Measurements from ENCODE around the gene ING1. TPM values are rescaled to one million over a fixed set of nuclear protein-coding genes. Genes with fewer than 3 reads are reported as not detected.
"Not testable (repeated sequence)": the region's sequence is repeated elsewhere in the genome, so short reads cannot be mapped to it uniquely, and the experiment has no call there.

The ING1 gene
- total and polyA plus RNA-seq, 2 donors: 15.8 to 19.6 TPM

- H3K4me3 ChIP-seq (ENCODE audit: low read length in 2 of 2): no peak overlapping the region
- no peak for DNase-seq (ENCODE audit: low read depth in 6 of 9, low spot score in 9 of 9)
- 91% methylated on average over 5 of the region's 5 CpGs for WGBS
- no peaks in the 10 kb centered on the region for H3K27me3 ChIP-seq (ENCODE audit: control insufficient read depth in 2 of 2, insufficient read depth in 1 of 2, low read length in 1 of 2)
- no peak overlapping the region for H3K27ac ChIP-seq (ENCODE audit: low read depth in 1 of 2, low read length in 1 of 2)
- peaks cover 18 to 20% of the 10 kb centered on the region in 2 donors for H3K36me3 ChIP-seq (ENCODE audit: control insufficient read depth in 2 of 2, insufficient read depth in 2 of 2, low read length in 1 of 2)
- no peaks in the 10 kb centered on the region for H3K9me3 ChIP-seq (ENCODE audit: control insufficient read depth in 2 of 2, insufficient read depth in 1 of 2, low read length in 1 of 2)
- no peaks in the 10 kb centered on the region for H3K4me1 ChIP-seq (ENCODE audit: control insufficient read depth in 2 of 2, insufficient read depth in 2 of 2, low read length in 2 of 2)
Observed at GRCh38 chr13:110722971-110723370, 9.5 kb downstream of the ING1 start.

- H3K36me3 ChIP-seq (ENCODE audit: control insufficient read depth in 2 of 2, insufficient read depth in 2 of 2, low read length in 1 of 2): peaks cover 18 to 20% of the 10 kb centered on the region in 2 donors
- 96% methylated on average over 8 of the region's 8 CpGs for WGBS
- H3K27me3 ChIP-seq (ENCODE audit: control insufficient read depth in 2 of 2, insufficient read depth in 1 of 2, low read length in 1 of 2): no peaks in the 10 kb centered on the region
- no peaks in the 10 kb centered on the region for H3K9me3 ChIP-seq (ENCODE audit: control insufficient read depth in 2 of 2, insufficient read depth in 1 of 2, low read length in 1 of 2)
- H3K4me1 ChIP-seq (ENCODE audit: control insufficient read depth in 2 of 2, insufficient read depth in 2 of 2, low read length in 2 of 2): no peaks in the 10 kb centered on the region
- H3K27ac ChIP-seq (ENCODE audit: low read depth in 1 of 2, low read length in 1 of 2): no peak overlapping the region
- no peak overlapping the region for H3K4me3 ChIP-seq (ENCODE audit: low read length in 2 of 2)
- no peak for DNase-seq (ENCODE audit: low read depth in 6 of 9, low spot score in 9 of 9)
Observed at GRCh38 chr13:110723598-110723997, 10.1 kb downstream of the ING1 start.

GRCh38 chr13:110726153-110726552 is 12.7 kb downstream of the ING1 start:
- H3K4me3 ChIP-seq (ENCODE audit: low read length in 2 of 2); H3K27me3 ChIP-seq (ENCODE audit: control insufficient read depth in 2 of 2, insufficient read depth in 1 of 2, low read length in 1 of 2); H3K9me3 ChIP-seq (ENCODE audit: control insufficient read depth in 2 of 2, insufficient read depth in 1 of 2, low read length in 1 of 2); H3K4me1 ChIP-seq (ENCODE audit: control insufficient read depth in 2 of 2, insufficient read depth in 2 of 2, low read length in 2 of 2); DNase-seq (ENCODE audit: low read depth in 6 of 9, low spot score in 9 of 9); H3K36me3 ChIP-seq (ENCODE audit: control insufficient read depth in 2 of 2, insufficient read depth in 2 of 2, low read length in 1 of 2); H3K27ac ChIP-seq (ENCODE audit: low read depth in 1 of 2, low read length in 1 of 2): not testable (repeated sequence)
- WGBS: 97% methylated on average over 6 of the region's 6 CpGs

- WGBS: 84% methylated on average over 9 of the region's 9 CpGs
- peak in 3 of 9 donors; percentile 13 to 35 (median 25) for DNase-seq (ENCODE audit: low read depth in 6 of 9, low spot score in 9 of 9)
Observed at GRCh38 chr13:110726726-110727125, 13.2 kb downstream of the ING1 start.

GRCh38 chr13:110731072-110731471 is 17.6 kb downstream of the ING1 start:
- H3K27ac ChIP-seq (ENCODE audit: low read depth in 1 of 2, low read length in 1 of 2): no peak overlapping the region
- H3K27me3 ChIP-seq (ENCODE audit: control insufficient read depth in 2 of 2, insufficient read depth in 1 of 2, low read length in 1 of 2): no peaks in the 10 kb centered on the region
- H3K4me3 ChIP-seq (ENCODE audit: low read length in 2 of 2): no peak overlapping the region
- 97% methylated on average over 3 of the region's 3 CpGs for WGBS
- H3K9me3 ChIP-seq (ENCODE audit: control insufficient read depth in 2 of 2, insufficient read depth in 1 of 2, low read length in 1 of 2): no peaks in the 10 kb centered on the region
- H3K36me3 ChIP-seq (ENCODE audit: control insufficient read depth in 2 of 2, insufficient read depth in 2 of 2, low read length in 1 of 2): no peaks in the 10 kb centered on the region
- no peaks in the 10 kb centered on the region for H3K4me1 ChIP-seq (ENCODE audit: control insufficient read depth in 2 of 2, insufficient read depth in 2 of 2, low read length in 2 of 2)
- DNase-seq (ENCODE audit: low read depth in 6 of 9, low spot score in 9 of 9): no peak

More at GRCh38 chr13:110726726-110727125, 13.2 kb downstream of the ING1 start:
- H3K27me3 ChIP-seq (ENCODE audit: control insufficient read depth in 2 of 2, insufficient read depth in 1 of 2, low read length in 1 of 2): no peaks in the 10 kb centered on the region
- peaks cover 0 to 3% of the 10 kb centered on the region in 2 donors for H3K36me3 ChIP-seq (ENCODE audit: control insufficient read depth in 2 of 2, insufficient read depth in 2 of 2, low read length in 1 of 2)
- no peak overlapping the region for H3K4me3 ChIP-seq (ENCODE audit: low read length in 2 of 2)
- no peaks in the 10 kb centered on the region for H3K9me3 ChIP-seq (ENCODE audit: control insufficient read depth in 2 of 2, insufficient read depth in 1 of 2, low read length in 1 of 2)
- no peaks in the 10 kb centered on the region for H3K4me1 ChIP-seq (ENCODE audit: control insufficient read depth in 2 of 2, insufficient read depth in 2 of 2, low read length in 2 of 2)
- H3K27ac ChIP-seq (ENCODE audit: low read depth in 1 of 2, low read length in 1 of 2): no peak overlapping the region

- 94% methylated on average over 5 of the region's 5 CpGs for WGBS
- Histone ChIP-seq H3K27me3 (ENCODE audit: control insufficient read depth in 2 of 2, insufficient read depth in 1 of 2, low read length in 1 of 2) (no peaks in the 10 kb centered on the region), H3K36me3 (ENCODE audit: control insufficient read depth in 2 of 2, insufficient read depth in 2 of 2, low read length in 1 of 2) (no peaks in the 10 kb centered on the region), H3K4me3 (ENCODE audit: low read length in 2 of 2) (no peak overlapping the region), H3K9me3 (ENCODE audit: control insufficient read depth in 2 of 2, insufficient read depth in 1 of 2, low read length in 1 of 2) (peaks cover 0 to 3% of the 10 kb centered on the region in 2 donors), H3K27ac (ENCODE audit: low read depth in 1 of 2, low read length in 1 of 2) (no peak overlapping the region), H3K4me1 (ENCODE audit: control insufficient read depth in 2 of 2, insufficient read depth in 2 of 2, low read length in 2 of 2) (no peaks in the 10 kb centered on the region)
- DNase-seq (ENCODE audit: low read depth in 6 of 9, low spot score in 9 of 9): no peak
Observed at GRCh38 chr13:110734561-110734960, 21.1 kb downstream of the ING1 start.

GRCh38 chr13:110737555-110737954 is 24.1 kb downstream of the ING1 start:
- Histone ChIP-seq H3K36me3 (ENCODE audit: control insufficient read depth in 2 of 2, insufficient read depth in 2 of 2, low read length in 1 of 2) (no peaks in the 10 kb centered on the region), H3K9me3 (ENCODE audit: control insufficient read depth in 2 of 2, insufficient read depth in 1 of 2, low read length in 1 of 2) (peaks cover 0 to 4% of the 10 kb centered on the region in 2 donors), H3K4me3 (ENCODE audit: low read length in 2 of 2) (no peak overlapping the region), H3K27ac (ENCODE audit: low read depth in 1 of 2, low read length in 1 of 2) (no peak overlapping the region), H3K4me1 (ENCODE audit: control insufficient read depth in 2 of 2, insufficient read depth in 2 of 2, low read length in 2 of 2) (no peaks in the 10 kb centered on the region), H3K27me3 (ENCODE audit: control insufficient read depth in 2 of 2, insufficient read depth in 1 of 2, low read length in 1 of 2) (no peaks in the 10 kb centered on the region)
- no peak for DNase-seq (ENCODE audit: low read depth in 6 of 9, low spot score in 9 of 9)

GRCh38 chr13:110743687-110744086 is 30.2 kb downstream of the ING1 start:
- Histone ChIP-seq H3K9me3 (ENCODE audit: control insufficient read depth in 2 of 2, insufficient read depth in 1 of 2, low read length in 1 of 2) (peaks cover 3 to 13% of the 10 kb centered on the region in 2 donors), H3K27ac (ENCODE audit: low read depth in 1 of 2, low read length in 1 of 2) (no peak overlapping the region), H3K36me3 (ENCODE audit: control insufficient read depth in 2 of 2, insufficient read depth in 2 of 2, low read length in 1 of 2) (no peaks in the 10 kb centered on the region), H3K27me3 (ENCODE audit: control insufficient read depth in 2 of 2, insufficient read depth in 1 of 2, low read length in 1 of 2) (no peaks in the 10 kb centered on the region), H3K4me3 (ENCODE audit: low read length in 2 of 2) (no peak overlapping the region), H3K4me1 (ENCODE audit: control insufficient read depth in 2 of 2, insufficient read depth in 2 of 2, low read length in 2 of 2) (no peaks in the 10 kb centered on the region)
- WGBS: 91% methylated on average over 1 of the region's 1 CpG
- no peak for DNase-seq (ENCODE audit: low read depth in 6 of 9, low spot score in 9 of 9)

GRCh38 chr13:110746438-110746837 is 32.9 kb downstream of the ING1 start:
- Histone ChIP-seq H3K9me3 (ENCODE audit: control insufficient read depth in 2 of 2, insufficient read depth in 1 of 2, low read length in 1 of 2) (peaks cover 3 to 13% of the 10 kb centered on the region in 2 donors), H3K4me3 (ENCODE audit: low read length in 2 of 2) (no peak overlapping the region), H3K27me3 (ENCODE audit: control insufficient read depth in 2 of 2, insufficient read depth in 1 of 2, low read length in 1 of 2) (no peaks in the 10 kb centered on the region), H3K4me1 (ENCODE audit: control insufficient read depth in 2 of 2, insufficient read depth in 2 of 2, low read length in 2 of 2) (no peaks in the 10 kb centered on the region), H3K36me3 (ENCODE audit: control insufficient read depth in 2 of 2, insufficient read depth in 2 of 2, low read length in 1 of 2) (no peaks in the 10 kb centered on the region), H3K27ac (ENCODE audit: low read depth in 1 of 2, low read length in 1 of 2) (no peak overlapping the region)
- no peak for DNase-seq (ENCODE audit: low read depth in 6 of 9, low spot score in 9 of 9)
- 96% methylated on average over 1 of the region's 1 CpG for WGBS

- H3K4me3 ChIP-seq (ENCODE audit: low read length in 2 of 2): no peak overlapping the region
- H3K36me3 ChIP-seq (ENCODE audit: control insufficient read depth in 2 of 2, insufficient read depth in 2 of 2, low read length in 1 of 2): no peaks in the 10 kb centered on the region
- no peaks in the 10 kb centered on the region for H3K4me1 ChIP-seq (ENCODE audit: control insufficient read depth in 2 of 2, insufficient read depth in 2 of 2, low read length in 2 of 2)
- H3K27ac ChIP-seq (ENCODE audit: low read depth in 1 of 2, low read length in 1 of 2): no peak overlapping the region
- no peaks in the 10 kb centered on the region for H3K27me3 ChIP-seq (ENCODE audit: control insufficient read depth in 2 of 2, insufficient read depth in 1 of 2, low read length in 1 of 2)
- 91% methylated on average over 4 of the region's 4 CpGs for WGBS
- peaks cover 3 to 6% of the 10 kb centered on the region in 2 donors for H3K9me3 ChIP-seq (ENCODE audit: control insufficient read depth in 2 of 2, insufficient read depth in 1 of 2, low read length in 1 of 2)
- DNase-seq (ENCODE audit: low read depth in 6 of 9, low spot score in 9 of 9): no peak
Observed at GRCh38 chr13:110748271-110748670, 34.8 kb downstream of the ING1 start.

Data from thymus (tissue), 11 donors.